Body of pancreas (tissue), 4 donors: ENCODE measurements around the gene GABRA5.

Experiments used
- CTCF ChIP-seq, 7 experiments: fragments of 450-650 bp in 4 of 7; fragments of 200-600 bp in 3 of 7; sonication (generic) in 3 of 7; IDR thresholded peaks; one replicate each; pipeline ENCODE4 v1.5.1; 2016 to 2019; ENCODE audit warnings: antibody characterized with exemption in 7 of 7
- POLR2A ChIP-seq, 3 donors: fragments of 450-650 bp; IDR thresholded peaks; one replicate each; pipeline ENCODE4 v1.6.1; 2016; ENCODE audit warnings: antibody characterized with exemption in 3 of 3, mild to moderate bottlenecking in 2 of 3

DNA sequence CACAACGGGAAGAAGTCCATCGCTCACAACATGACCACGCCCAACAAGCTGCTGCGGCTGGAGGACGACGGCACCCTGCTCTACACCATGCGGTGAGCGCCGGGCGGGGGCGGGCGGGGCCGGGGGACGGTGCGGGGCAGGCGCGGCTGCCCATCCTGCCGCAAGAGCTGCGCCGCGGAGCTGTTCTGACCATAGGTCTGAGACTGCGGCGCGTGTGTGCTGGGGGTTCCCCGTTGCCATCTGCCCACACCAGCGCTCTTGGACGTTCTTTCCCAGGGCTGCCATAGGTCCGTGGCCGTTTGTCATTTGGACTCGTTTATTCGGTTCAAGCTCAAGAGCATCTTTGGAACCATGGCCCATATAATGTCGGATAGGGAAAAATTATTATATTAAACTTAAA lies 16.6 kb downstream of the GABRA5 start:
- TF ChIP-seq CTCF (IDR thresholded peaks at IDR 0.05) (no peak), POLR2A (IDR thresholded peaks at IDR 0.05) (no peak)
